SK-N-SH (cell line): ENCODE measurements around the gene ELF5.

Source experiments
- EP300 ChIP-seq, 2 experiments: IDR thresholded peaks; 2 replicates each; pipeline versions ENCODE4 v1.4.0 to v1.6.1; 2012; ENCODE audit warnings: borderline replicate concordance in 1 of 2, low read depth in 1 of 2, low read length in 1 of 2
- EZH2phosphoT487 ChIP-seq: fragments of 200-600 bp; sonication (generic); IDR thresholded peaks from 2 replicates; pipeline ENCODE4 v1.6.1; 2017; ENCODE audit warnings: low read depth, mixed run types, mild to moderate bottlenecking, antibody characterized with exemption, moderate library complexity, borderline replicate concordance
- FOXJ3 ChIP-seq: sonication (generic); formaldehyde crosslinking; IDR thresholded peaks from 2 replicates; pipeline ENCODE4 v1.5.1; 2020; ENCODE audit warnings: mild to moderate bottlenecking, missing genetic modification reagents
- POLR2AphosphoS5 ChIP-seq: IDR thresholded peaks from 2 replicates; pipeline ENCODE4 v1.6.1; 2012; ENCODE audit warnings: low read depth, low read length
- RAD21 ChIP-seq: IDR thresholded peaks from 2 replicates; pipeline ENCODE4 v1.6.1; 2012; ENCODE audit warnings: mild to moderate bottlenecking, low read length
- TAF1 ChIP-seq: IDR thresholded peaks from 2 replicates; pipeline ENCODE4 v1.6.1; 2012; ENCODE audit warnings: low read depth, mild to moderate bottlenecking, low read length, moderate library complexity, borderline replicate concordance
- TF ChIP-seq, protein P1 (sequence below): IDR thresholded peaks from 2 replicates; pipeline ENCODE4 v1.6.1; 2012; ENCODE audit warnings: mild to moderate bottlenecking, low read depth, low read length, moderate library complexity
- TF ChIP-seq, protein P2 (sequence below): fragments of 200-600 bp; sonication (generic); IDR thresholded peaks from 2 replicates; pipeline ENCODE4 v1.6.1; 2017; ENCODE audit warnings: antibody characterized with exemption, mild to moderate bottlenecking, moderate library complexity
- TF ChIP-seq, protein P3 (sequence below): IDR thresholded peaks from 2 replicates; pipeline ENCODE4 v1.4.0; 2012; ENCODE audit warnings: low read depth, borderline replicate concordance
- TF ChIP-seq, protein P4 (sequence below): IDR thresholded peaks from 2 replicates; pipeline ENCODE4; 2012

DNA sequence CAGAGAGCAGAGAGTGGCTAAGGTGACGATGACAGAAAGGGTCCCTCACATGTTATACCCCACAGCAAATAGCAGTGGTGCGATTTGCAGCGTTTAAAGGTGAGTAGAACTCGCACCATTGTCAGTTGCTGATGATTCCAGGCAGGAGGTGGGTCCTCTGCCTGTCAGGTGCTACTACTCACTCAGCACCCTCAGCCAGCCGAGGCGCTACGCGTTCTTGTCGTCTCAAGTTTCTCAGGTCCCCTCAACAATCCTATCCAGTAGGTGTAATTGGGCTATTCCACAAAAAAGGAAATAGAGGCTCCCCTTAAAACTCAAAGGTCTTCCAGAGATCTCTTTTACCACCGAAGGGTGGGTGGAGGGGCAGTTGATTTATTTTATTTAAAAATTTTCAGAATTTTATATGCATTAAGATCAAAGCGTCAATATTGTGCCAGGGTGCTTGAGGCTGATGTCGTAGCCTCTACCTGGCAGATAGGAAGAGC lies 18.3 kb downstream of the ELF5 start:
- no peak for TF ChIP-seq RAD21
- TF ChIP-seq, protein P1, sequence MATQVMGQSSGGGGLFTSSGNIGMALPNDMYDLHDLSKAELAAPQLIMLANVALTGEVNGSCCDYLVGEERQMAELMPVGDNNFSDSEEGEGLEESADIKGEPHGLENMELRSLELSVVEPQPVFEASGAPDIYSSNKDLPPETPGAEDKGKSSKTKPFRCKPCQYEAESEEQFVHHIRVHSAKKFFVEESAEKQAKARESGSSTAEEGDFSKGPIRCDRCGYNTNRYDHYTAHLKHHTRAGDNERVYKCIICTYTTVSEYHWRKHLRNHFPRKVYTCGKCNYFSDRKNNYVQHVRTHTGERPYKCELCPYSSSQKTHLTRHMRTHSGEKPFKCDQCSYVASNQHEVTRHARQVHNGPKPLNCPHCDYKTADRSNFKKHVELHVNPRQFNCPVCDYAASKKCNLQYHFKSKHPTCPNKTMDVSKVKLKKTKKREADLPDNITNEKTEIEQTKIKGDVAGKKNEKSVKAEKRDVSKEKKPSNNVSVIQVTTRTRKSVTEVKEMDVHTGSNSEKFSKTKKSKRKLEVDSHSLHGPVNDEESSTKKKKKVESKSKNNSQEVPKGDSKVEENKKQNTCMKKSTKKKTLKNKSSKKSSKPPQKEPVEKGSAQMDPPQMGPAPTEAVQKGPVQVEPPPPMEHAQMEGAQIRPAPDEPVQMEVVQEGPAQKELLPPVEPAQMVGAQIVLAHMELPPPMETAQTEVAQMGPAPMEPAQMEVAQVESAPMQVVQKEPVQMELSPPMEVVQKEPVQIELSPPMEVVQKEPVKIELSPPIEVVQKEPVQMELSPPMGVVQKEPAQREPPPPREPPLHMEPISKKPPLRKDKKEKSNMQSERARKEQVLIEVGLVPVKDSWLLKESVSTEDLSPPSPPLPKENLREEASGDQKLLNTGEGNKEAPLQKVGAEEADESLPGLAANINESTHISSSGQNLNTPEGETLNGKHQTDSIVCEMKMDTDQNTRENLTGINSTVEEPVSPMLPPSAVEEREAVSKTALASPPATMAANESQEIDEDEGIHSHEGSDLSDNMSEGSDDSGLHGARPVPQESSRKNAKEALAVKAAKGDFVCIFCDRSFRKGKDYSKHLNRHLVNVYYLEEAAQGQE, result no peak
- TF ChIP-seq, protein P2, sequence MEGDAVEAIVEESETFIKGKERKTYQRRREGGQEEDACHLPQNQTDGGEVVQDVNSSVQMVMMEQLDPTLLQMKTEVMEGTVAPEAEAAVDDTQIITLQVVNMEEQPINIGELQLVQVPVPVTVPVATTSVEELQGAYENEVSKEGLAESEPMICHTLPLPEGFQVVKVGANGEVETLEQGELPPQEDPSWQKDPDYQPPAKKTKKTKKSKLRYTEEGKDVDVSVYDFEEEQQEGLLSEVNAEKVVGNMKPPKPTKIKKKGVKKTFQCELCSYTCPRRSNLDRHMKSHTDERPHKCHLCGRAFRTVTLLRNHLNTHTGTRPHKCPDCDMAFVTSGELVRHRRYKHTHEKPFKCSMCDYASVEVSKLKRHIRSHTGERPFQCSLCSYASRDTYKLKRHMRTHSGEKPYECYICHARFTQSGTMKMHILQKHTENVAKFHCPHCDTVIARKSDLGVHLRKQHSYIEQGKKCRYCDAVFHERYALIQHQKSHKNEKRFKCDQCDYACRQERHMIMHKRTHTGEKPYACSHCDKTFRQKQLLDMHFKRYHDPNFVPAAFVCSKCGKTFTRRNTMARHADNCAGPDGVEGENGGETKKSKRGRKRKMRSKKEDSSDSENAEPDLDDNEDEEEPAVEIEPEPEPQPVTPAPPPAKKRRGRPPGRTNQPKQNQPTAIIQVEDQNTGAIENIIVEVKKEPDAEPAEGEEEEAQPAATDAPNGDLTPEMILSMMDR, result no peak
- TF ChIP-seq TAF1, result no peak
- TF ChIP-seq FOXJ3 (CRISPR knock-in tag), result no peak
- TF ChIP-seq, protein P3, sequence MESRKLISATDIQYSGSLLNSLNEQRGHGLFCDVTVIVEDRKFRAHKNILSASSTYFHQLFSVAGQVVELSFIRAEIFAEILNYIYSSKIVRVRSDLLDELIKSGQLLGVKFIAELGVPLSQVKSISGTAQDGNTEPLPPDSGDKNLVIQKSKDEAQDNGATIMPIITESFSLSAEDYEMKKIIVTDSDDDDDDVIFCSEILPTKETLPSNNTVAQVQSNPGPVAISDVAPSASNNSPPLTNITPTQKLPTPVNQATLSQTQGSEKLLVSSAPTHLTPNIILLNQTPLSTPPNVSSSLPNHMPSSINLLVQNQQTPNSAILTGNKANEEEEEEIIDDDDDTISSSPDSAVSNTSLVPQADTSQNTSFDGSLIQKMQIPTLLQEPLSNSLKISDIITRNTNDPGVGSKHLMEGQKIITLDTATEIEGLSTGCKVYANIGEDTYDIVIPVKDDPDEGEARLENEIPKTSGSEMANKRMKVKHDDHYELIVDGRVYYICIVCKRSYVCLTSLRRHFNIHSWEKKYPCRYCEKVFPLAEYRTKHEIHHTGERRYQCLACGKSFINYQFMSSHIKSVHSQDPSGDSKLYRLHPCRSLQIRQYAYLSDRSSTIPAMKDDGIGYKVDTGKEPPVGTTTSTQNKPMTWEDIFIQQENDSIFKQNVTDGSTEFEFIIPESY, result no peak
- no peak for TF ChIP-seq POLR2AphosphoS5
- TF ChIP-seq, protein P4, sequence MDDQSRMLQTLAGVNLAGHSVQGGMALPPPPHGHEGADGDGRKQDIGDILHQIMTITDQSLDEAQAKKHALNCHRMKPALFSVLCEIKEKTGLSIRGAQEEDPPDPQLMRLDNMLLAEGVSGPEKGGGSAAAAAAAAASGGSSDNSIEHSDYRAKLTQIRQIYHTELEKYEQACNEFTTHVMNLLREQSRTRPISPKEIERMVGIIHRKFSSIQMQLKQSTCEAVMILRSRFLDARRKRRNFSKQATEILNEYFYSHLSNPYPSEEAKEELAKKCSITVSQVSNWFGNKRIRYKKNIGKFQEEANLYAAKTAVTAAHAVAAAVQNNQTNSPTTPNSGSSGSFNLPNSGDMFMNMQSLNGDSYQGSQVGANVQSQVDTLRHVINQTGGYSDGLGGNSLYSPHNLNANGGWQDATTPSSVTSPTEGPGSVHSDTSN, result no peak
- TF ChIP-seq EP300 (IDR thresholded peaks at IDR 0.05; ENCODE audit: borderline replicate concordance in 1 of 2, low read depth in 1 of 2, low read length in 1 of 2), result no peak
- no peak for TF ChIP-seq EZH2phosphoT487
